Measurements from ENCODE around the gene CTBP2.

DNA sequence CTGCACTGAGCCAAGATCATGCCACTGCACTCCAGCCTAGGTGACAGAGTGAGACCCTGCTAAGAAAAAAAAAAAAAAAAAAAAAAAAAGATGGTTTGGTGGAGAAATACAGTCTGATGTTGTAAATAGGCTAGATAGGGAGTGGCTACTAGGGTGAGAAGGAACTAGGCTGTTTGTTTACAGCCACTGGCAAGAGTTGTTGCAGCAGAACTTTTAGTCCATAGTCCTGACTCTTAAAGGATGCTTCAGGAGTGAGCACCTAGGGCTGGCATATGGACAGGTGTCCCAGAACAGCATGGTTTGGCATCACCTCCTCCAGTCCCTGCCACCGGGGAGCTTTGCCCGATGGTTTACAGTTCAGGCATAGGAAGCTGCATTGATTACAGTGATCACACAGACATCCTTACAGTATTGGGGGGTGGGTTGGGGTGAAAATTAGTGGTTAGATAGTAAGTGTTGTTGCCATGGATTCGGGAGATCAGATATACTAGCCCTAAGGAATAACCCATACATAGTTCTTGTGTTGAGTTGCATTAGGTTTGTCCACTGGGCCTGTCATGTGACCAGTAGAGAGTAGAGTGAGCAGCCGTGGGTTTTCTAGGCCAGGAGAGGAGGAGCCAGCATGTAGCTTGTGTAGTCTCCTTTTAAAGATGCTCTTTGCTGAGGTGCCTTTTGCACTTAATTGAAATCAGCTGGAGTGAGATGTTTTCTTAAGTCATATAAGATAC, 182.6 kb downstream of the CTBP2 start:
- TF ChIP-seq, protein P1, sequence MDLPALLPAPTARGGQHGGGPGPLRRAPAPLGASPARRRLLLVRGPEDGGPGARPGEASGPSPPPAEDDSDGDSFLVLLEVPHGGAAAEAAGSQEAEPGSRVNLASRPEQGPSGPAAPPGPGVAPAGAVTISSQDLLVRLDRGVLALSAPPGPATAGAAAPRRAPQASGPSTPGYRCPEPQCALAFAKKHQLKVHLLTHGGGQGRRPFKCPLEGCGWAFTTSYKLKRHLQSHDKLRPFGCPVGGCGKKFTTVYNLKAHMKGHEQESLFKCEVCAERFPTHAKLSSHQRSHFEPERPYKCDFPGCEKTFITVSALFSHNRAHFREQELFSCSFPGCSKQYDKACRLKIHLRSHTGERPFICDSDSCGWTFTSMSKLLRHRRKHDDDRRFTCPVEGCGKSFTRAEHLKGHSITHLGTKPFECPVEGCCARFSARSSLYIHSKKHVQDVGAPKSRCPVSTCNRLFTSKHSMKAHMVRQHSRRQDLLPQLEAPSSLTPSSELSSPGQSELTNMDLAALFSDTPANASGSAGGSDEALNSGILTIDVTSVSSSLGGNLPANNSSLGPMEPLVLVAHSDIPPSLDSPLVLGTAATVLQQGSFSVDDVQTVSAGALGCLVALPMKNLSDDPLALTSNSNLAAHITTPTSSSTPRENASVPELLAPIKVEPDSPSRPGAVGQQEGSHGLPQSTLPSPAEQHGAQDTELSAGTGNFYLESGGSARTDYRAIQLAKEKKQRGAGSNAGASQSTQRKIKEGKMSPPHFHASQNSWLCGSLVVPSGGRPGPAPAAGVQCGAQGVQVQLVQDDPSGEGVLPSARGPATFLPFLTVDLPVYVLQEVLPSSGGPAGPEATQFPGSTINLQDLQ (CRISPR knock-in tag; IDR thresholded peaks at IDR 0.05), result no peak
- TF ChIP-seq, protein P2, sequence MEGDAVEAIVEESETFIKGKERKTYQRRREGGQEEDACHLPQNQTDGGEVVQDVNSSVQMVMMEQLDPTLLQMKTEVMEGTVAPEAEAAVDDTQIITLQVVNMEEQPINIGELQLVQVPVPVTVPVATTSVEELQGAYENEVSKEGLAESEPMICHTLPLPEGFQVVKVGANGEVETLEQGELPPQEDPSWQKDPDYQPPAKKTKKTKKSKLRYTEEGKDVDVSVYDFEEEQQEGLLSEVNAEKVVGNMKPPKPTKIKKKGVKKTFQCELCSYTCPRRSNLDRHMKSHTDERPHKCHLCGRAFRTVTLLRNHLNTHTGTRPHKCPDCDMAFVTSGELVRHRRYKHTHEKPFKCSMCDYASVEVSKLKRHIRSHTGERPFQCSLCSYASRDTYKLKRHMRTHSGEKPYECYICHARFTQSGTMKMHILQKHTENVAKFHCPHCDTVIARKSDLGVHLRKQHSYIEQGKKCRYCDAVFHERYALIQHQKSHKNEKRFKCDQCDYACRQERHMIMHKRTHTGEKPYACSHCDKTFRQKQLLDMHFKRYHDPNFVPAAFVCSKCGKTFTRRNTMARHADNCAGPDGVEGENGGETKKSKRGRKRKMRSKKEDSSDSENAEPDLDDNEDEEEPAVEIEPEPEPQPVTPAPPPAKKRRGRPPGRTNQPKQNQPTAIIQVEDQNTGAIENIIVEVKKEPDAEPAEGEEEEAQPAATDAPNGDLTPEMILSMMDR (CRISPR knock-in tag; IDR thresholded peaks at IDR 0.05), result no peak
- no peak for TF ChIP-seq PRPF4 (IDR thresholded peaks at IDR 0.05; ENCODE audit: low read depth, low read length, poor library complexity, severe bottlenecking)

All from HepG2 (cell line).